Measurements from ENCODE around the gene DES. TPM values are rescaled to one million over a fixed set of nuclear protein-coding genes. Genes with fewer than 3 reads are reported as not detected.

Gene DES
- total RNA-seq, 4 donors from 2014 or later, result 578 to 3,551 (median 1,628) TPM

- Histone ChIP-seq H3K36me3 (no peaks in the 10 kb centered on the region), H3K27ac (no peak overlapping the region), H3K4me1 (peaks cover 0 to 7% of the 10 kb centered on the region in 2 donors), H3K9me3 (no peaks in the 10 kb centered on the region), H3K27me3 (no peaks in the 10 kb centered on the region), H3K4me3 (no peak overlapping the region)
- intact Hi-C loops (cut with DNase I; ENCODE audit: low total_unique reads), result no loop called here
- no peak for DNase-seq
- TF ChIP-seq CTCF (IDR thresholded peaks at IDR 0.05), result no peak
- TF ChIP-seq POLR2A (IDR thresholded peaks at IDR 0.05), result no peak
Measured at GRCh38 chr2:219471476-219472371, 53.5 kb downstream of the DES start.

- no peak for TF ChIP-seq POLR2A (IDR thresholded peaks at IDR 0.05)
- no peak for TF ChIP-seq CTCF (IDR thresholded peaks at IDR 0.05)
- intact Hi-C loops (cut with DNase I; ENCODE audit: low total_unique reads), result no loop called here
- no peak overlapping the region for H3K27ac ChIP-seq
- no peaks in the 10 kb centered on the region for H3K27me3 ChIP-seq
- H3K4me1 ChIP-seq, result peaks cover 0 to 5% of the 10 kb centered on the region in 2 donors
- no peaks in the 10 kb centered on the region for H3K9me3 ChIP-seq
- H3K36me3 ChIP-seq, result no peaks in the 10 kb centered on the region
- no peak for DNase-seq
- H3K4me3 ChIP-seq, result no peak overlapping the region
Measured at GRCh38 chr2:219472629-219473187, 54.5 kb downstream of the DES start.

- DNase-seq, result no peak
- TF ChIP-seq POLR2A (IDR thresholded peaks at IDR 0.05) (no peak), CTCF (IDR thresholded peaks at IDR 0.05) (no peak)
- Histone ChIP-seq H3K27me3 (no peaks in the 10 kb centered on the region), H3K27ac (no peak overlapping the region), H3K9me3 (no peaks in the 10 kb centered on the region), H3K36me3 (no peaks in the 10 kb centered on the region), H3K4me3 (no peak overlapping the region), H3K4me1 (peaks cover 0 to 5% of the 10 kb centered on the region in 2 donors)
- intact Hi-C loops (cut with DNase I; ENCODE audit: low total_unique reads), result no loop called here
Measured at GRCh38 chr2:219473511-219473910, 55.3 kb downstream of the DES start.

- Histone ChIP-seq H3K4me3 (no peak overlapping the region), H3K9me3 (no peaks in the 10 kb centered on the region), H3K36me3 (no peaks in the 10 kb centered on the region), H3K27me3 (no peaks in the 10 kb centered on the region), H3K4me1 (peaks cover 0 to 5% of the 10 kb centered on the region in 2 donors), H3K27ac (peak overlapping the region; percentile 64 to 66)
- TF ChIP-seq POLR2A (IDR thresholded peaks at IDR 0.05) (no peak), CTCF (IDR thresholded peaks at IDR 0.05) (no peak)
- no peak for DNase-seq
- intact Hi-C loops (cut with DNase I; ENCODE audit: low total_unique reads), result loop anchor here (5.0 kb wide), 1 partner anchor 53 kb away; no protein-coding TSS in a partner anchor
Measured at GRCh38 chr2:219474285-219475060, 56.3 kb downstream of the DES start.

Measured in uterus (tissue), 4 donors.